DOHH2 (cell line): ENCODE data around the gene FIZ1.
A peak's percentile ranks its signal among the peaks of the same experiment; 100 is the strongest.
"Not testable (repeated sequence)": the region's sequence is repeated elsewhere in the genome, so short reads cannot be mapped to it uniquely, and the experiment has no call there.

Experiments used
- H3F3A ChIP-seq: fragments of 200-600 bp; sonication (generic), shearing (Covaris generic); 2 replicates; pipeline ENCODE4 v1.6.0; 2016; ENCODE audit warnings: antibody characterized with exemption, mild to moderate bottlenecking; ENCODE audit not compliant: control insufficient read depth, insufficient read depth
- H3K27ac ChIP-seq: fragments of 200-600 bp; sonication (generic); 2 replicates; pipeline ENCODE4 v1.5.1; 2014; ENCODE audit warnings: low read depth, mild to moderate bottlenecking, low read length, moderate library complexity
- H3K27me3 ChIP-seq: fragments of 200-600 bp; sonication (generic); 2 replicates; pipeline ENCODE4 v1.6.1; 2014; ENCODE audit warnings: mild to moderate bottlenecking, low read length, mixed read lengths; ENCODE audit not compliant: control insufficient read depth
- H3K36me3 ChIP-seq: fragments of 200-600 bp; sonication (generic); 2 replicates; pipeline ENCODE4 v1.6.1; 2014; ENCODE audit warnings: mild to moderate bottlenecking, low read length, moderate library complexity, mixed read lengths; ENCODE audit not compliant: control insufficient read depth
- H3K4me1 ChIP-seq: fragments of 200-600 bp; sonication (generic); 2 replicates; pipeline ENCODE4 v1.6.1; 2014; ENCODE audit warnings: mild to moderate bottlenecking, low read length, mixed read lengths; ENCODE audit not compliant: control insufficient read depth
- H3K4me2 ChIP-seq: fragments of 200-600 bp; sonication (generic); 2 replicates; pipeline ENCODE4 v1.6.0; 2014; ENCODE audit warnings: mild to moderate bottlenecking, low read length, moderate library complexity
- H3K4me3 ChIP-seq: fragments of 200-600 bp; sonication (generic); 2 replicates; pipeline ENCODE4 v1.5.1; 2014; ENCODE audit warnings: mild to moderate bottlenecking, low read length, mixed read lengths
- H3K79me2 ChIP-seq: fragments of 200-600 bp; sonication (generic); 2 replicates; pipeline ENCODE4 v1.6.1; 2014; ENCODE audit warnings: mild to moderate bottlenecking, low read length, mixed read lengths; ENCODE audit not compliant: control insufficient read depth
- H3K9me2 ChIP-seq: fragments of 200-600 bp; sonication (generic); replicated peaks from 2 replicates; pipeline ENCODE4 v1.6.1; 2014; ENCODE audit warnings: mild to moderate bottlenecking, low read length, mixed read lengths; ENCODE audit not compliant: control insufficient read depth
- H3K9me3 ChIP-seq: fragments of 200-600 bp; sonication (generic); 2 replicates; pipeline ENCODE4 v1.6.1; 2014; ENCODE audit warnings: antibody characterized with exemption, low read length, mixed read lengths; ENCODE audit not compliant: control insufficient read depth, insufficient read depth
- H4K20me1 ChIP-seq: fragments of 200-600 bp; sonication (generic); 2 replicates; pipeline ENCODE4 v1.6.0; 2014; ENCODE audit warnings: low read depth, mild to moderate bottlenecking, antibody characterized with exemption, low read length, moderate library complexity; ENCODE audit not compliant: control insufficient read depth, insufficient read depth
- EZH2phosphoT487 ChIP-seq: fragments of 200-600 bp; sonication (generic); IDR thresholded peaks from 2 replicates; pipeline ENCODE4 v1.6.1; 2017; ENCODE audit warnings: borderline replicate concordance, mild to moderate bottlenecking, antibody characterized with exemption, low read length, moderate library complexity, mixed read lengths
- TF ChIP-seq, protein P1 (sequence below): fragments of 200-600 bp; sonication (generic); IDR thresholded peaks from one replicate; pipeline ENCODE4 v1.5.1; 2014; ENCODE audit warnings: antibody characterized with exemption, mild to moderate bottlenecking, low read depth, low read length; ENCODE audit not compliant: poor library complexity, severe bottlenecking

Gene FIZ1

DNA sequence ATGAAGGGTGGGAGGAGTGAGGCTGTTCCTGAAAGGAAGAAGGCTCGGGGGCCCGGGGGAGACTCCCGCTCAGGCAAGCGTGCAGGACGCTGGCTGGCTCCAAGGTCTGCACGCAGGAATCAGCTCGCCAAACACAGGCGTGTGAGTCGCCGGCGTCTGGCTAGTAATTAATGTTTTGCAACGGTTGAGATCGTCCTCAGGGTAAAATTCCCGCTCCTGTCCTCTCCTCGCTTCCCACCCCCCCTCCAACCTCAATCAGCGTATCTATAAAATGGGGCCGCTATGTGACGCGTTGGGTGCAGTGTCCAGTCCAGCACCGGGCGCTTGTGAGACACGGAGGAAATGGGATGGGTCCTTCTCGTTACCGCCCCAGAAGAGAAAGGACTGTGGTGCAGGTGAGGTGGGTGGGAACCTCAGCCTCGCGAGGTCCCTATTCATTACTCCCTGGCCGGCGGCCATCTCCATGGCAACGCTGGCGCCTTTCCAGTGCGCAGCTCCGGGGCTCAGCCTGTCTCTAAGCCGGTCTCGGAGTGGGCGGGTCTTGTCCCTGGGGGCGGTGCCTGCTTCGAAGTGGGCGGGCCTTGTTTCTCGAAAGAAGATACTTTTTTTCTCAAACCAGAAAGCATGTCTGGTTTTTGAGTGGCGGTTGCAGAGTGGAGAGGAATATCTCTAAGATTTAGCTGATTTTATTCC is 12.2 kb downstream of the FIZ1 start:
- Histone ChIP-seq H4K20me1 (no peaks in the 10 kb centered on the region), H3K27ac (peak overlapping the region; percentile 54), H3K4me1 (peaks cover 34% of the 10 kb centered on the region), H3F3A (peaks cover 31% of the 10 kb centered on the region), H3K79me2 (no peaks in the 10 kb centered on the region), H3K9me3 (no peaks in the 10 kb centered on the region), H3K4me2 (peak overlapping the region; percentile 87), H3K27me3 (no peaks in the 10 kb centered on the region), H3K36me3 (no peaks in the 10 kb centered on the region; the same call in 1 of the 2 replicates), H3K4me3 (peak overlapping the region; percentile 86), H3K9me2 (no peaks in the 10 kb centered on the region)
- TF ChIP-seq EZH2phosphoT487 = no peak
- TF ChIP-seq, protein P1, sequence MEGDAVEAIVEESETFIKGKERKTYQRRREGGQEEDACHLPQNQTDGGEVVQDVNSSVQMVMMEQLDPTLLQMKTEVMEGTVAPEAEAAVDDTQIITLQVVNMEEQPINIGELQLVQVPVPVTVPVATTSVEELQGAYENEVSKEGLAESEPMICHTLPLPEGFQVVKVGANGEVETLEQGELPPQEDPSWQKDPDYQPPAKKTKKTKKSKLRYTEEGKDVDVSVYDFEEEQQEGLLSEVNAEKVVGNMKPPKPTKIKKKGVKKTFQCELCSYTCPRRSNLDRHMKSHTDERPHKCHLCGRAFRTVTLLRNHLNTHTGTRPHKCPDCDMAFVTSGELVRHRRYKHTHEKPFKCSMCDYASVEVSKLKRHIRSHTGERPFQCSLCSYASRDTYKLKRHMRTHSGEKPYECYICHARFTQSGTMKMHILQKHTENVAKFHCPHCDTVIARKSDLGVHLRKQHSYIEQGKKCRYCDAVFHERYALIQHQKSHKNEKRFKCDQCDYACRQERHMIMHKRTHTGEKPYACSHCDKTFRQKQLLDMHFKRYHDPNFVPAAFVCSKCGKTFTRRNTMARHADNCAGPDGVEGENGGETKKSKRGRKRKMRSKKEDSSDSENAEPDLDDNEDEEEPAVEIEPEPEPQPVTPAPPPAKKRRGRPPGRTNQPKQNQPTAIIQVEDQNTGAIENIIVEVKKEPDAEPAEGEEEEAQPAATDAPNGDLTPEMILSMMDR = no peak

DNA sequence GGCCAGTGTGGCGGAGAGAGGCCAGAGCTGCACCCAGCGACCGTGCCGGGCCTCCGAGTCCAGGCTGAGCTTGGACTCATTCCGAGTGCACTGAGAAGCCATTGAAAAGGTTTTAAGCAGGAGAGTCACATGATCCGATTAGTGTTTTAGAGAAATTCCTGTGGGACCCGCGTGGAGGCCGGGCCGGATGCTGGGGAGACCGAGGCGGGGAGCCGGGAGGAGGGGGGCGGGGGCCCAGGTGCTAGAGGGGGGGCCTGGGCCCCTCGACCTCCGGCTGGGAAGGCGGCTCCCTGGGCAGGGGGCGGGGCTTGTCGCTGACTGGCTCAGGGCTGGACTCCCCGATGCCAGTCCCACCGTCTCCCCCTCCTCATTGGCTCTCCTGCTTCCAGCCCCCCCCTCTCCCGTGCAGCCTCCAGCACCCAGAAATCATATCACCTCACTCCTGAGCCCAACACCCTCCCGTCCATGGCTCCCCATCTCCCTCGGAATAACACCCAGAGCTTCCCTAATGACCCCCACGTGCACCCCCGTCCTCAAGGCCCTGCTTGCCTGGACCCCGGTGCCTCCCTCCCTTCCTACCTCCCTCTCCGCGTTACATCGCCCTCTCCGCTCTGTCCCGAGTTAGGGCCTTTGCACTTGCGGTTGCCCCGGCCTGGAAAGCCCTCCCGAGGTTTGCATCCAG is 13.5 kb downstream of the FIZ1 start:
- Histone ChIP-seq H3K27me3 (no peaks in the 10 kb centered on the region), H4K20me1 (no peaks in the 10 kb centered on the region), H3K9me3 (no peaks in the 10 kb centered on the region), H3K4me2 (peak overlapping the region; percentile 87), H3K9me2 (no peaks in the 10 kb centered on the region), H3K4me1 (peaks cover 41% of the 10 kb centered on the region), H3K79me2 (peaks cover 4% of the 10 kb centered on the region), H3K36me3 (no peaks in the 10 kb centered on the region), H3F3A (peaks cover 36% of the 10 kb centered on the region), H3K4me3 (peak overlapping the region; percentile 86), H3K27ac (peak overlapping the region; percentile 54)
- TF ChIP-seq EZH2phosphoT487 = no peak
- TF ChIP-seq, protein P1 = no peak

DNA sequence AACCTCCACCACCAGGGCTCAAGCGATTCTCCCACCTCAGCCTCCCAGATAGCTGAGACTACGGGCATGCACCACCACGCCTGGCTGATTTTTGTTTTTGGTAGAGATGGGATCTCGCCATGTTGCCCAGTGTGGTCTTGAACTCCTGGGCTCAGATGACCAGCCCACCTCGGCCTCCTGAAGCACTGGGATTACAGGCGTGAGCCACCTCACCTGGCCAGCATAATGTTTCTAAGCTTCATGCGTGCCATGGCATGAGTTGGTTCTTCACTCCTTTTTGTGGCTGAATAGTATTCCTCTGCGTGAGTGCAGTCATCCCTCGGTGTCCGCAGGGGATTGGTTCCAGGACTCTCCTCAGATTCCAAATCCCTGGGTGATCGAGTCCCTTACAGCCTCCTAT is 14.4 kb downstream of the FIZ1 start:
- Histone ChIP-seq H3K27me3 (no peaks in the 10 kb centered on the region), H3K4me2 (no peak overlapping the region), H3K4me3 (no peak overlapping the region), H3F3A (peaks cover 36% of the 10 kb centered on the region), H3K36me3 (0 out of 2 replicates have a peak, but pooled peaks cover 4% of the 10 kb centered on the region), H3K27ac (peak overlapping the region; percentile 54; the same call in 1 of the 2 replicates), H3K9me3 (no peaks in the 10 kb centered on the region), H4K20me1 (no peaks in the 10 kb centered on the region), H3K9me2 (no peaks in the 10 kb centered on the region), H3K4me1 (peaks cover 44% of the 10 kb centered on the region), H3K79me2 (peaks cover 12% of the 10 kb centered on the region)
- TF ChIP-seq EZH2phosphoT487 = no peak
- TF ChIP-seq, protein P1 = no peak

DNA sequence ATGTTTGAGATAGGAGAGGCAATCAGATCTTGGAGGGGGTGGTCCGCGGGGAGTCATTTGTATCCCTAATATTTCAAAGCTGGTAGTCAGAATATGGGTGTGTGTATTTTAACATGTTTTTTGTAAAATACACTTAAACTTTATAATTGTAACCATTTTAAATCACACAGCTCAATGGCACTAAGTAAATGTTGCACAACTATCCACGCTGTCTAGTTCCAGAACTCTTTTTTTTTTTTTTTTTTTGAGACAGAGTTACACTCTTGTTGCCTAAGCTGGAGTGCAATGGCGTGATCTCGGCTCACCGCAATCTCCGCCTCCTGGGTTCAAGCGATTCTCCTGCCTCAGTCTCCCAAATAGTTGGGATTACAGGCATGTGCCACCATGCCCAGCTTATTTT is 15.4 kb downstream of the FIZ1 start:
- not testable (repeated sequence) for H3K9me3 ChIP-seq, H4K20me1 ChIP-seq, H3K27ac ChIP-seq, H3K36me3 ChIP-seq, H3K4me3 ChIP-seq, H3K27me3 ChIP-seq, H3K4me2 ChIP-seq, H3K9me2 ChIP-seq
- peaks cover 48% of the 10 kb centered on the region for H3K4me1 ChIP-seq
- H3K79me2 ChIP-seq = peaks cover 18% of the 10 kb centered on the region
- peaks cover 36% of the 10 kb centered on the region for H3F3A ChIP-seq

DNA sequence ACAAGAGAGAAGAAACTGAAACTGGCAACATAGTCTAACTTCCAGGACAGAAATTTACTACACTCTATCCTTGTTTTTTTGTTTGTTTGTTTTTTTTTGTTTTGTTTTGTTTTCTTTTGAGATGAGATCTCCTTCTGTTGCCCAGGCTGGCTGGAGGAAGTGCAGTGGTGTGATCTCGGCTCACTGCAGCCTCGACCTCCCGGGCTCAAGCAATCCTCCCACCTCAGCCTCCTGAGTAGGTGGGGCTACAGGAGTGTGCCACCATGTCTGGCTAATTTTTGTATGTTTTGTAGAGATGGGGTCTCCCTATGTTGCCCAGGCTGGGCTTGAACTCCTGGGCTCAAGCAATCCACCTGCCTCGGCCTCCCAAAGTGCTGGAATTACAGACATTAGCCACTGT is 17.0 kb downstream of the FIZ1 start:
- not testable (repeated sequence) for H3K36me3 ChIP-seq, H3K4me2 ChIP-seq, H3K4me3 ChIP-seq, H3K27ac ChIP-seq, H3K9me2 ChIP-seq, H3K27me3 ChIP-seq, H3K9me3 ChIP-seq, H4K20me1 ChIP-seq
- H3F3A ChIP-seq = peaks cover 34% of the 10 kb centered on the region
- H3K79me2 ChIP-seq = peaks cover 21% of the 10 kb centered on the region
- peaks cover 40% of the 10 kb centered on the region for H3K4me1 ChIP-seq
